HG03280 (cell line): Measurements from ENCODE around the gene HDAC8.

Experiments used
- ATAC-seq: cut with Tn5 transposase; IDR thresholded peaks from one replicate; pipeline ENCODE4 v1.9.1; 2021; ENCODE audit warnings: mild to moderate bottlenecking, moderate library complexity; ENCODE audit not compliant: unreplicated experiment

The HDAC8 gene

DNA sequence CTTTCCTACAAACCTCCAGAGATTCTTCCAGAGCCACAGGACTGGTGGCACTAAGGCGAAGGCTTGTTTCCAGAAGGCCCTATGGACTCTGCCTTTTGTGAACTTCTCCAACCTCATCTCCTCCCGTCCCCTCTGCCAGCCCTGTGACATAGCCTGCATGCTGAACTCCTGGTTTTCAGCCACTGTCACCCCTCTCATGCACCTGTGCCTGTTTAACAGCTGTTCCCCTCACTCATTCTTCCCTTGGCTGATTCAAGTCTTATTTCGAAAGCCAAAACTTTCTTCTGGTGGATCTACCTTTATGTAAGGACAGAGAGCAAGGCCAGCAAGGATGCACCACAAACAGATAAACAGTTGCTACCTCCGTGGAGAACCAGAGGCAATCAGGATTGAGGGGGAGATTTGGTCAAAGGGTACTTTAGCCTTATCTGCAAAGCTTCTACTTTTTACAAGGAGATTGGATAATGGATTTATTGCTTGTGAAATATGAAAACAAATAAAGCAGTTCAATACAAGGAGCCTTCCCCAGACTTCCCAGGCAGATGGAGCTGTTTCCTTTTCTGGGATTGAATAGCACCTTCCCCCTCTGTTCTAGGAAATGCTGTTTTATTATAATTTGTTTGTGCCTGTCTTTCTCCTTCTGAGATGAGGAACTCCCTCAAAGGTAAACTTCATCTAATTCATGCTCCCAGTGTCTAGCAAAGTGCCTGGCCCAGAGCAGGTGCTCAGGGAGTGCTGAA is 272.6 kb downstream of the HDAC8 start:
- ATAC-seq: no peak

DNA sequence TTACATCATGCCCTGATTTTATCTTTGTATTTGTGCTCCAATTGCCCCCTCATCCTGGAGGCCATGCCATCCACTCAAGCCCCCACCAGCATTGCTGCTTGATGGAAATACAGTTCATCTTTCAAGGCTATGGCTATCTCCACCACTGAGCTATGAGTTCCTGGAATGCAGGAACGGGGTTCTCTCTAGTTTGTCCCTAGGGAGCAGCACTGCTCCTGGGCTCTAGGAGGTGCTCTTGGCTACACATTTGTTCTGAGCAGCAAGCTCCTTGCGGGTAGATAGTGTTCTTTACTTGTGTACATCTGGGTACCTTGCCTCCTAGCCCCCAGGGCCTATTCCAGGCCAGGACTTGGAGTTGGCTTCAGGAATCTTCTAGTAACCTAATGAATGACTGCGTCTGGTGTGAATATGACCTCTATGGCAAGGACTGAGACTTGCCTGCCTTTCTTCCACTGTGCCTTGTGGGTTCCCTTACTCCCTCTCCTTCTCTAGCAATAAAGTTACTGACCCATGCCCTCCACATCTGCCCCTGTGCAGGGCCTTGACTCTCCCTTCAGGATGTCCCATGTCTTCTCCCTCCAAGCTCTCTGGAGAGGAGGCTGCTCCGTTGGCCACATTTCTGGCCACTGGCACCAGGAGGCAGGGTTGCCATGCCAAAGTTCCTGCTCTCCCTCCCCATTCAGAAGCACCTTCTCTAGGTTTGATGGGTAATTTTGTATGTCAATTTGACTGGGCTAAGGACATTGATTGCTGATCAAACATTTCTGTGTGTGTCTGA is 274.5 kb downstream of the HDAC8 start:
- no peak for ATAC-seq

DNA sequence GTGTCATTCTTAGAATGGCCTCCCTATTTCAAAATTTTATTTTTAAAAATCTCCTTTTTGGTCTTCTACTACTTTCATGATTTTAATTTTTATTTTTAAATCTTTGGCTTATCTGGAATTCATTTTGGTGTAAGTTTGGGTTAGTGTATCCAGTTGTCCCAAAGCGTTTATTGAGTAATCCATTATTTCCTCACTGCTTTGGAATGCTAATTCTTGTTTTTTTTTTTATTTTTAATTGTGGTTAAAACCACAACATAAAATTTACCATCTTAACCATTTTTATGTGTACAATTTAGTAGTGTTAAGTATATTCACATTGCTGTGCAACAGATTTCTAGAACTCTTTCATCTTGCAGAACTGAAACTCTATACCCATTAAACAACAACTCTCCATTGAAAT is 275.7 kb downstream of the HDAC8 start:
- ATAC-seq: no peak

DNA sequence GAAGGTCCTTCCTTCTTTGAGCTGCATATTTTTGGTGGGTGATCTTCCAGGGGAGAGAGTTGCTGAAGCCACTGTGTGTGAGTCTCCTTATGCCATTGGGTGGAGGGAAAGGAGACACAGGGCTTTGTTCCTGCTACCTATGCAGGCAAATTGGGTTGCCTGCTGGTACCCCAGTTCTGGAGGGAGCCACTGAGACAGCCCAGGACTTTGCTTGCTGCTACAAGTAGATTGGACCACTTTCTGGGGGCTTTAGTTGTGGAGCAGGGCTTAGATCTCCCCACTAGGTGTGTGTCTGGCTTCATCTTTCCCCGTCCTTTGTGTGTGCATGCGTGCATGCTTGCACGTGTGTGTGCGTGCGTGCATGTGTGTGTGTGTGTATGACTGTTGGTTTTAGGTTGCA is 276.9 kb downstream of the HDAC8 start:
- no peak for ATAC-seq

DNA sequence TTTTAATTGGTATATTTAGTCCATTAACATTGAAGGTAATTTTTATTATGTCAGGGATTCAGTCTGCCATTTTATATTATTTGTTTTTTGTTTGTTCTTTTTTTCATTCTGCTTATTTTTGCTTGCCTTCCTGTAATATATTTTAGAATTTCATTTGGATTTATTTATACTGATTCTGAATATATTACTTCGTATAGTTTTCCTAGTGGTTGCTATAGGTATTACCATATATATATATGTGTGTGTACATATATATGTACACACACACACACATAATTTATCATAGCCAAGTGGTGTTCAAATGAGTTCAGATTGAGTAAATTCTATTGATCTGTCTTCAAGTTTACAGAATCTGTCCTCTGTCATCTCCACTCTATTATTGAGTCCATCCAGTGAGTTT is 278.1 kb downstream of the HDAC8 start:
- no peak for ATAC-seq

DNA sequence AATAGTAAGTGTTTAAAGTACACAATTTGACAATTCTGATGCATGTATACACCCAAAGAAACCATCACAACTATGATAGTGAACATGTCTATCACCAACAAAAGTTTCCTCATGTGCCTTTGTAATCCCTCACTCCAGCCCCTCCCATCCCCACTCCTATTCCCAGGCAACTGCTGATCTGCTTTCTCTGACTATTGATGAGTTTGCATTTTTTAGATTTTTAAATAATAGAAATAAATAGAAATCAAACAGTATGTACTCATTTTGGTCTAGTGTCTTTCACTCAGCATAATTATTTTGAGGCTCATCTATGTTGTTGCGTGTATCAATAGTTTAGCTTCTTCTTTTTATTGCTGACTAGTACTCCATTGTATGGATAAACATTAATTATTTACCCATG is 290.3 kb downstream of the HDAC8 start:
- ATAC-seq: no peak

DNA sequence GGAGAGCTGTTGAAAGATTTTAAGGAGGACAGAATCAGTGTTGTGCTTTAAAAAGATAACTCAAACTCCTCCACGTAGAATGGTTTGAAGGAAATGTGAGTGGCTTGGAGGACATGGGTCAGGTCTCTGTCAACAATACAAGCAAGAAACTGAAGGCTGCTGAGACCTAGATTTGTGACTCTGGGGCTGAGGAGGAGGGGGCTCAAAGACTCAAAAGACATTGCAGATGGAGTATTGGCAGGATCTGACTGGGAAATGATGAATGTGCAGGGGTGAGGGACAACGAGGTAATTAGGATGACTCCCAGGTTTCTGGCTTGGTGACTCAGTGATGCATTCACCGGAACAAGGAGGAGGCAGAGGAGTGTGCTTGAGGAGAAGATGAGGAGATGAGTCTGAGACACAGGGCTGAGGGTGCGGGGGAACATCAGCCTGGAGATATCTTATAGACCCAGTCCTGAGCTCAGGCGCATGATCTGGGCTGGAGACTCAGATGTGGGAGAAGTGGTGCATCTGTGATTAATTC is 292.3 kb downstream of the HDAC8 start:
- ATAC-seq: no peak
